ENCODE measurements around the gene SLC8A1.

- no peak for TF ChIP-seq POLR2AphosphoS5 (IDR thresholded peaks at IDR 0.05; ENCODE audit: borderline replicate concordance, low read depth, low read length)
- no peak for TF ChIP-seq FOXP2 (optimal IDR thresholded peaks at IDR 0.05; ENCODE audit: control extremely low read depth, extremely low read length, insufficient read depth)
- TF ChIP-seq EZH2 (IDR thresholded peaks at IDR 0.05): no peak
Observed at GRCh38 chr2:40388161-40388560, 63.7 kb downstream of the SLC8A1 start.
